GM19239 (cell line): ENCODE data around the gene BORCS6.

ENCODE experiments used
- DNase-seq: peaks from one replicate; pipeline ENCODE4 v3.0.0; 2011; ENCODE audit warnings: low spot score; ENCODE audit not compliant: insufficient read length
- FAIRE-seq: peaks from 2 replicates; lab custom pipeline; 2011; peaks lifted over from hg19 to GRCh38; lab: Jason Lieb, UNC

BORCS6 gene

GRCh38 chr17:8156246-8156992, 33.6 kb downstream of the BORCS6 start:
- peak; percentile 98 for FAIRE-seq
- DNase-seq: peak; percentile 93

GRCh38 chr17:8155996-8156245, 34.1 kb downstream of the BORCS6 start:
- FAIRE-seq: no peak
- DNase-seq: no peak

DNA sequence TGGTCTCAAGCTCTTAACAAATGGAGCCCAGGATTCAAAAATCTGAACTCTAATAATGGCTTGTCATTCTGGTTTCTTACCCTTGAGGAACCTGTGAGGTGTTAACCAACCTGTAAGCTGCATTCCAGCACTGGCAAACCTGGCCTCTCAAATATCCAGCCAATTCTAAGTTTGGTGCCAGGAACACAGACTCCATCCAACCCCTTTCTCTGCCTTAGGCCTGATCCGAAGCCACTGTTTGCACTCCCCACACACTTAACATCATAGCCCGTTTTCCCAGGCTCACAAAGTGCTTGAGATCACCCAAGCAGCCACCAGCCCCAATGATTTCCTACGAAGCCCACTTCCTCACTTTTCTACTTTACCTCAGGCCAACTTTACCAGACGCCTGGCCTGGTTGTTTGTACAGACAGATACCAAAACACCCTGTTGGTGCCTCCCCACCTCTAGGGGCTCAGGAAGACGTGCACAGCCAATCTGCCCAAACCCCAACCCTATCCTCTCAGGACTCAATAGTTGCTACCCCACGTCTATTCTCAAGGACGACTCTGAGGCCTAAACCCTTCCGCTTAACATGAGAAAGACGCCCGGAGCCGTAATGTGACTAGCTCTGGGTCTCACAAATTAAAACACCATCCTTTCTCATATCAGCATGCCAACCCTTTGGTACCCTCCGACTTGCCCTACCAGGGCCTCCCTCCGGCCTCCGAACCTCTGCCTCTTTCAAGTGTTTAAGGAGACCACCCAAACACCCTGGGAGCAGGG, 34.6 kb downstream of the BORCS6 start:
- FAIRE-seq (no peak), DNase-seq (no peak)

DNA sequence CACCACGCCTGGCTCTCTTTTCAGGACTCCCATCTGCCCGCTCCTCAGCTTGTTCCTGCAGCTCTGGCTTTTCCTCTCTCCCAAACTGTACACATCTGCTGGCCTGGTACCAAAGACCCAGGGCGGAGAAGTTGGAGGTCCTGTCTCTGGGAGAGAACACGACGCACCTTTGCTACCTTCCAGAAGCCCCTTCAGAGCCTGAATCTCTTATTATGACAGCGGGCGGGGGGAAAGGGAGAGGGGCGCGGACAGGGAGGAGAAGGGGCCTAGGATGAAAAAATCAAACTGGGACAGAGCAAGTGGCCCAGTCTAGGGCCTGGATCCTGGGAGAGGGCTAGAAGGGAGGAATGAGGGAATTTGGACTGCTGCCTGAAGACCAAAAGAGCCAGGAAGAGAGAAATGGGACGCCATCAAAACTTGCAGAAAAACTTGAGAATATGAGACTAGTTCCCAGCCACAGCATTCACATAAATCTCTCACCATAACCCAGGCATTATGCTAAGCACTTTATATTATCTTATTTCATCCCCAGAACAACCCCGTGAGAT, 35.3 kb downstream of the BORCS6 start:
- no peak for DNase-seq
- FAIRE-seq: no peak

- FAIRE-seq (peak; percentile 92), DNase-seq (no peak)
These were observed 35.9 kb downstream of the BORCS6 start for GRCh38 chr17:8153957-8154607.

DNA sequence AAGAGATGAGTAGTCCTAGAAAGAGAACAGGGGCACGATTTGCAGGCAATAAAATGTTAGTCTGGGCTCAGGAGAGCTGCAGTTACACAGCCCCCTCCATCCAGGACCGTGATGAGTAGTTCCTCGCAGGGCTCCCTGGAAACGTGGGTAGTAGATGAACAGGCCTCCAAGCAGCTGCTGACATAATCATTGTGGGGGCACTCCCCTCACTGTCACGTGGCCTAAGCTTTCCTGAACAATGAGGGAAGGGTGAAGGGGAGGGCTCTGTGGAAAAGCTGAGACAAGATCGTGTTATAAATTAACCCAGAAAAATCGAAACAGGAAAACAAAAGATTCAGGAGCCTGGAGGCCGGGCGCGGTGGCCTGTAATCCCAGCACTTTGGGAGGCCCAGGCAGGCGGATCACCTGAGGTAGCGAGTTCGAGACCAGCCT, 36.4 kb downstream of the BORCS6 start:
- DNase-seq (no peak), FAIRE-seq (peak; percentile 68)

DNA sequence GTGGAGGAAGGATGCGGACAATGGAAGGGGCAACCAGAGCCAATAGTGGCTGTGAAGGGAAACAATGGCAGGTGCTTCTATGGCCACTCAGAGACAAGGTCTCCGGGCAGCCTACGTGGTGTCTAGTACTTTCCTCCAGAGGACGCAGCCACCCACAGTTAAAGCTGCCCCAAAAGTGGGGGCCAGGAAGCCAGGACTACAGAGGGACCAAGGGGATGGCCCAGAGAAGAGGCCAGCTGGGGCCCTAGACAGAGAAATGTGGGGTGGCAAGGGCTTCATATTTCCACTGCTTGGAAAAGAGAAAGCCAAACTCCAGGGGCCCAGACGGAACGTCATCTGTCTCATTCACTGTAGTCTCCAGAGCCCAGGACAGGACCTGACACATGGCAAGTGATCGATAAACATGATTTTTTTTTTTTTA, 36.9 kb downstream of the BORCS6 start:
- no peak for DNase-seq
- FAIRE-seq: peak; percentile 49

- FAIRE-seq (peak; percentile 87), DNase-seq (no peak)
These were observed 37.7 kb downstream of the BORCS6 start, which contains the start of gene PER1 for GRCh38 chr17:8152112-8152775. Gene PER1 (minus strand): TSS chr17:8152404. CDS start chr17:8150706, 1,698 bp downstream.

DNA sequence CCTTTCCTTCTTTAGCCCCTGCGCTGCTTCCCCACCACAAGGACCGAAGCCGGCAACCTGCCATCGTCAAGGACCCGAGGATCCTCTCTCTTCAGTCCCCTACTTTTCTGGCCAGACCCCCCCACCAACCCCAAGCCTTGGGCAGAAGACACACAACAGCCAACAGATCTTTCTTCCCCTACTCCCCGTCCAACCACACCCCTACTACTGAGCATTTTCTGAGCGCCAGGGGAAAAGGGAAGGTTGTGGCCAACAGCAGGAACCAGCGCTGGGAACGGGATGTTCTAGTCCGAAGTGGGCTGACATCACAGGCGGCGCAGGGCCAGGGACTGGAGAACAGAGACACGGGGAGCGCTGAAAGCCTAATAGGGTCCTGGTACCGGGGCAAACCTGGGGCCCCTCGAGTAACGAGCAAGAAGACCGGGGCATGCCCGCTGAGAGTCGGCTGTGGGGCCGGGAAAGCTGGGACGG, 38.3 kb downstream of the BORCS6 start:
- DNase-seq (no peak), FAIRE-seq (no peak)

- DNase-seq (peak; percentile 90), FAIRE-seq (peak; percentile 95)
These were observed 38.8 kb downstream of the BORCS6 start for GRCh38 chr17:8151120-8151640.

GRCh38 chr17:8150194-8151119, 39.5 kb downstream of the BORCS6 start:
- FAIRE-seq: peak; percentile 66
- no peak for DNase-seq

- DNase-seq: no peak
- no peak for FAIRE-seq
These were observed 40.4 kb downstream of the BORCS6 start for GRCh38 chr17:8149419-8150193.

- DNase-seq (no peak), FAIRE-seq (no peak)
These were observed 41.4 kb downstream of the BORCS6 start for GRCh38 chr17:8148560-8148959.

DNA sequence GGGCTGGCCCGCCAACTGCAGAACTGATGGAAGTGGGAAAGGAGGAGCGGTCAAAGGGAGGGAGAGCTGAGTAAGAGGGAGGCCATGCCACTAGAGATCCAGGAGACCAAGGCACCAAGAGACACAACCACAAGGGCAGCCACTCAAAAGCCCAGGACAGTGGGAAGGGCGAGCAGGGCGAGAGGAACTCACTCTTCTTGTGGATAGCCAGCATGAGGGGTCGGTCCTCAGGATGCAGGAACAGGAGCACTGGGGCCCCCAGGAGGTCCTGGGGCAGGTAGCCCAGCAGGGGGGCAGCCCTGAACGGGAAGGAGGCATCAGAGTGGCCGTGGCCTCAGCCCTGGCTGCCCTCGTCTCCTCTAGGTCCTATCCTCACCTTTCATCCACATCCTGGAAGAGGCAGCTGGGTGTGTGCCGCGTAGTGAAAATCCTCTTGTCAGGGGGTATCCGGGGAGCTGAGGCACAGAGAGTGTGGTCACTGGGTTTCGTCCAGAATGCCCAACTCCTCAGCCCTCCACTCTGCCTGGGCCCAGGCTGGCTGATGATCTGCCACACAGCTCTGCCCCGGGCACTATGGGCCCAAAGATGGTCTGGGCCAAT, 42.1 kb downstream of the BORCS6 start:
- DNase-seq (no peak), FAIRE-seq (no peak)

DNA sequence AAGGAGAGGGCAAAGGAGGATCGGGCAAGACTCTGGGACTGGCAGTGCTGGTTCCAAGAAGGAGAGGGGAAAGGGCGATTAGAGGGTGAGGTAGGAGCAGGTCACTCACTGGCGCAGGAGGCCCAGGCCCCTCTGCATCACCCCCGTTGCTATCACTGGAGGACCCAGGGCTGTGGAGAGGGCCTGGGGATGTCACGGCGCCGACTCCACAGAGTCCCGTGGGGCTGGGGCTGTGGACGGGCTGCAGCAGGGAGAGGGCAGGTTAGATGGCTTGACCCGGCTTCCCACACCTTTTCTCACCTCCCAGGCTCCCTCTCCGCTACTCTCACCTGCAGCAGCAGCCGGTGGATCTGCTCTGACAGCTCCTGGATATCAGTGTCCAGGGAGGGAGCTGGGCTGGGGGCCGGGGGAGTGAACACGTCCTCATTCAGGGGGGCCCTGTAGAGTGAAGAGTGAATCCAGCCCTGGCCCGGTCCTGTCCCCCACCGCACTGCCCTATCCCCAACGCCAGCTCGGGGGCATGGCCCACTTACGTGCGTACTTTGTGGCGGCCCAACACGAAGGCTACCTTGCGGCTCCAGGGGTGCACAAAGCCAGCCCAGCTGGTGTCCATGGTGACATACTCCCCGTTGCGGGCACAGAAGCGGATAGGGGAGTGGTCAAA, 42.7 kb downstream of the BORCS6 start:
- no peak for FAIRE-seq
- DNase-seq: no peak

DNA sequence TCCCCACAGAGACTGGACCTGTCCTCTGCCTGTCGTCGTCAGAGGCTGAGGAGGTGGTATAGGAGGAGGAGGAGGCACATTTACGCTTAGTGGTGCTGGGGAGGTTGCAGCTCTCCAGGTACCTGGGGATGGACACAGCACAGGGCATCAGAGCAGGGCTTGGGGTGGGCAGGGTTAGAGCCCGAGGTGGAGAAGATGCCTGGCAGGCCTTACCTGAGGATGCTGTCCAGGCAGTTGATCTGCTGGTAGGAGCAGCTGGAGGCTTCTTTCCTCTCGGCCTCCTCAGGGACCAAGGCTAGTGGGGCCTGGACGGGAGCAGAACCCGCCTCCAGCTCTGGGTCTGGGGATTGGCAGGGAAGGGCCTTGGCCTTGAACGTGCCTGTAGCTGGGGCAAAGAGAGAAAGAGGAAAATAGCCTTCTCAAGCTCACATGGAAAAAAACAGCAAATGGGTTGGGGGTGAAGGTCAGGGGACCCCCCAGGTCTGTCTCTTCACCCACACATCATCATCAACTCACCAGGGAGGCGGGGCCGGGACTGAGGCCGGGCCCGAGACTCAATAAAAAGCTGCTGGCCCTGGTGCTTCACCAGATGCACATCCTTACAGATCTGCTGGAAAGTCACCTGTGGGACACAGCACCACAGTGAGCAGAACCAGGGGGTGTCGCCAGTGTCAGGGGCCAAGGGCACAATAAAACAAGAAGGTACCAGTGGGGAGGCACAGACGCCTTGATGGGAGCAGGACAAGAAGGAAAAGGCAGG, 43.4 kb downstream of the BORCS6 start:
- FAIRE-seq: no peak

GRCh38 chr17:8145811-8146210, 44.2 kb downstream of the BORCS6 start:
- no peak for DNase-seq
- no peak for FAIRE-seq

More for the DNA sequence above, 43.4 kb downstream of the BORCS6 start:
- DNase-seq: no peak
